Stimulated activated CD8-positive, alpha-beta memory T cell treated with anti-CD3 and anti-CD28 coated beads, Interleukin-4, amount 100 ng/mL, for 4 hours (primary cell): Measurements from ENCODE around the gene TMEM131.
A peak's percentile ranks its signal among the peaks of the same experiment; 100 is the strongest.

ENCODE experiments used
- DNase-seq, 2 donors: peaks; one replicate each; pipeline ENCODE4 v3.0.0-alpha.2; 2020; ENCODE audit warnings: low read depth in 2 of 2, low spot score in 1 of 2

Gene TMEM131

DNA sequence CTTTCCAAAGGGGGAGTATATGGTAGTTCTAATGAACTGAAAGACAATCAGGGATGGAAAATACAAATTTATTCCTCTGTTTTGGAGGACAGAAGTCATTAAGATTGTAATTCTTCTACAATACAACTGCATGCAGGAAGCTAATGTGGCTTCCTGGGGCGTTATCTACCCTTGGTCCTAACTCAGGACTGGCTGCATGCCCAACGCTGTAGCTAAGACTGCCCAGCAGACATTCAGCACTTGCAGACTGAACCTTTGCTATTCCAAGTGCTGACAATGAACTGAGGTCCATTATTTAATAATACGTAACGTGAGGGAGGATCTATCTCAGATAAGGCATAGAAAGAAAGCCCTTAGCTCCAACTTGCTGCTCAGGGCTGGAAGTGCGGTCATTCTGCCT is 229.2 kb downstream of the TMEM131 start:
- DNase-seq, result no peak

DNA sequence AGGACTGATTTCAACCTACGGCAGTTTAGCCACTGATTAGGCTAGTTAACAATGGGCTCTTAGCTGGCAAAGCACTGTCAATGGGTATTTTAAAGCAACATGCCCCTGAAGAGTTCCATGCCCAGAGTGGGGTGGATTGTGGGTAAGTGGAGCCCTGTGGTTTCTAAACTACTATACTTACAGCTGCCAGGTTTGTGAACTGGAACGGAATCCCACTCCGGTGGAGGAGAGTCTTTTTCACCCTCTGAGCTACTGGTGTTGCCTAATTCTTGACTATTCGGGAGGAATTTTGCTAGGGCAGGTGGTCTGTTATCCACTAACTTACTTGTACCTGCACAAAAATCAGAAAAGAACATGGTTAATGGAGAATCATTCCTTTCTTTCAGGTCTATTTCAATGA is 229.8 kb downstream of the TMEM131 start:
- no peak for DNase-seq

DNA sequence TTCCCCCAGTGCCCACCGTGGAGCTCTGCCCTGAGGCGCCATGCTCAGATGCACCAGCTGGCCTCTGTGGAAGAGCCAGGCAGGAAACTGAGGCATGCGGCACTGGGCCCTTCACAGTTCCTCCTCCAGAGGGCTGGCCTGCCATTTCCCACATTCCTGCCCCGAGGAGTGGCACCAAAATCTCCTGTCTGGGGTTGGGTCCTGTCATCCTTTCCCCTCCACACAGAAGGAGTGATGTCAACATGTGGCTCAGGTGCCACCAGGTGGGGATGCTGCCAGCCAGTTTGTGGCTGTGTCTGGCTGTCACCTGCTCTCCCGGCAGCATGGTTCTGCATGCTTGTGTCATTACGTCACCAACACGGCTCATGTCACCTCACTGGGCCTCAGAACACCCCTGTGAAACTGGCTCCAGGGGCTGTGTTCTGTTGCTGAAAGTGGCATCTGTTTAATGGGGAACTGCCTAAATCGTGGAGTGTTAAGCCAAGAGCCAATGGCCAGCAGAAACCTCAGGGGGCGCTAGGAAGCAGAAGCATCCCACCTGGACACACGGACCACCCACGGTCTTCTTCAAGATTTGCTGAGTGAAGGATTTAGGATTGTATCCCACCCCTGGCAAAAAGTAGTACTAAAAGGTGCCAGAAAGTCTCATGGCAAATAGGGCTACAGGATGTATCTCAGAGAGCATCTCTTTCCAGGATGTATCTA is 231.0 kb downstream of the TMEM131 start:
- DNase-seq, result no peak

DNA sequence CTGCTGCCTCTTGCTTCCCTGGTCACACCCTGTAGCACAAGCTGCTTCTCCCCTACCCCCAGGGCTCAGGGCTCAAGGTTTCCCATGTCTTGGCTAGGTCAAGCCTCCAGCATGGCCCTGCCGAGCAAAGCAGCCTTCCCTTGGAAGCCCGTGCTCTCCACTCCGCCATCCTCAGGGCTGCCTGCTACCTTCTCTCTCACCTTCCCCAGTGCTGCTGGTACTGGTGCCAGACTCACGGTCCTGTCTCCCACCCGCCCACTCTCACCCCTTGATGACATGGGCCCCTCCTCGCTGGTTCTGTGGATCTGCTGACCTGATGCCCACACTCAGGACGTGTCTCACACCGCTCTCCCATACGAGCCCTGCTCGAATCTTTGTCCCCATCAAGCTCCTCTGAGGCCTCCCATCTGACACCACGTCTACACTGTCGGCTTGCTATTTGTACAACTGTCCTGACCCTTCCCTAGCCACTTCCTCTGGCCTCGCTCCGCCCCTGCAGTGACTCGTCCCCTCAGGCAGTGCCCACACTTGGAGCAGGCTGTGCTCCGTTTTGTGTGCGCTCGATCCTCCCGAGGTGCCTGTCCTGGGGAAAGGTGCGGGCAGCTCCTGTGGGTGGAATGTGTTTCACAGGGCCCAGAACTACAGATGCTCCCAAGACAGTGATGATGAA is 232.4 kb downstream of the TMEM131 start:
- no peak for DNase-seq

DNA sequence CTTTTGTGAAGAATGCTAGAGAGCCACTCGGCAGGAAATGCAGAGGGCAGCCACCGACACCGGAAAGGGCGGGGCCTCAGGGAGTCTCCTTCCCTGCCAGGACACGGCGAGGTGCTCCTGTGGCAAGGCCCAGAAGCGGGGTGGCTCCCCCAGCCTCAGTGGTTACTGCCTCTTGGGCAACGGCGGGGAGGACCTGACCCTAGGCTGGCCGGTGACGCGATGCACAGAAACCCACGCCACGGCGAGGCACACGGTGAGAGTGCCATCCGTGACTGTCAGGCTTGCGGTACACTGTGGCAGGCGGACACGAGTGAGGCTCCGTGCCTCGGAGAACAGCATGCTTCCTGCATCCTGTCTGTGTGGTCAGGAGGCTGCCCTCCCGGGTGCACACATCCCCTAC is 234.6 kb downstream of the TMEM131 start:
- peak in 1 of 2 donors; percentile 36 for DNase-seq

DNA sequence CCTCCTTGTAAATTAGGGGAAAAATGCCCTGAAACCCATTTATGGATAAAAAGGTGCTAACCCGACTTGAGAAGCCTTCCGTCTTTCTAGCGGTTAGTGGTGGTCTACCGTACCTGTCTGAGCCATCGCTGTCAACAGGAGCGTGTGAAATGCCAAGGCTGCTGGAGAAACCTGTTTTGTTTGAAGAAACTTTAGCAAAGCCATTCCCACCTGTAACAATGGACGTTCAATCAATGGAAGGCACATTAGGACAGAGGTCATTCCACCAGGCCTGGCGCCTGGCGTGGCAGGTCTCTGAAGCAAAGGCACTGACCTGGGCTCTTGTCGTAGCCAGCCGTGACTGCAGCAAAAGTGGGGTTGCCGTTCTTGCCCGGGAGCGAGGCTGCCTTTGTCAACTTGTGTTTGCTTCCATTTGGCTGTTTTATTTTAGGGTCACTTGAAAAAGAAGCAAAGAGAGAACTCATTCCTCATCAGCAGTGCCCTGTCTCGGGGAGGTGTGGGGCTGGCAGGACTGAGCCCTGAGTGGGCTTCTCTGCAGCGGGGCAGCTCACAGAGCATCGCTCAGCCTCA is 235.2 kb downstream of the TMEM131 start:
- DNase-seq, result no peak

DNA sequence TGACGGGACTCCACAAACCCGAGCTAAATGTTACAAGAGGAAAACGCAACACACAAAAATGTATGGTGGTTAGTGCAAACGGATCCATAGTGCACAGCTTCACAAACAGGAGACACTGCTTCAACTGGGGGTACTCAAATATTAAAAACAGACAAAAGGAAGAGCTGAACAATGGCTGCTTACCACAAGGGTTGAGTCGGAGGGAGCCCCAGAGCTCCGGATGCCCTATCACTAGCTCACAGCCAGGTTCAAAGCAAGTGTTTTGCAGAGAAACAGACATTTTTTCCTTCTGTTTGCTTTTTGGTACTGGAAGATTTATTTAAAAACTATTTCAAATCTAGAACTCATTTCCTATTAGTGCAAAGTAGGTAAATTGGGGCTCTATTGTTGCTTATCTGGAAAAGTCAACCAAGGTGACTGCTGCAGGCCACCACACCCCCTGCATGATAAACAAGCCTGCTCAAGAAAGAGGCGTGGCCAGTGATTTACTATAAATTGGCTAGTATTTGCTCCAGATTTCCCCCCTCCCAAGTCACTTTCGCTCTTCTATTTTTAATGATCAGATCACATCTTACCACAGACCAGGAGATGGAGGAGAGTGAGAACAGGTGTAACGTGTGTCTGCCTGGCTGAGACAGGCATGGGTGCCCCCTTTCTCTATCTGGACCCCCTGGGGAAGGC is 235.9 kb downstream of the TMEM131 start:
- no peak for DNase-seq

DNA sequence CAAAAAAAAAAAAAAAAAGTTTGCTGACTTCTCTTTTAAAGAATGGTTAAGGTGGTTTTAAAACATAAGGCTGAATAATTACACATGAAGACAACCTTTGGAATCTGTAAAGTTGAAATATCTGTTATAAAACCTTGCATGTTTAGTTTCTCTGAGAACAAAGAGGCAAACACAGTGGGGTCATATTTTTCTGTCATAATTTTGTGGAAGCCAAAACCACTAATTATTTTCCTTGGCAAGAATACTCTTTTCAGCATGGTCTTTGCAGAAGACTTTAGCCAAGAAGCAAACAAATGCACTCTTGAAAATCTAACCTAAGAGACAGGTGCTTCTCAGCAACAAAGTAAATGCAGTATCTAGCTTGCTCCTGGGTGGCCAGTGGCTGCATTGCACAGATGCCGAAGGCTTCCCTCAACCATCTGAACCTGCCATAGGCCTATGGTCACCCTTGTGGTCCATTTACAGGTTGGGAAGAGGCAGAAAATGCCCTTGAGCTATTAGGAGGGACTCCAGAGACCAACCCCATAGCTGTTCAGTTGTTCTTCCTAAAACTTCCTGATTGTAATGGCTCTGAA is 237.5 kb downstream of the TMEM131 start:
- DNase-seq, result no peak

DNA sequence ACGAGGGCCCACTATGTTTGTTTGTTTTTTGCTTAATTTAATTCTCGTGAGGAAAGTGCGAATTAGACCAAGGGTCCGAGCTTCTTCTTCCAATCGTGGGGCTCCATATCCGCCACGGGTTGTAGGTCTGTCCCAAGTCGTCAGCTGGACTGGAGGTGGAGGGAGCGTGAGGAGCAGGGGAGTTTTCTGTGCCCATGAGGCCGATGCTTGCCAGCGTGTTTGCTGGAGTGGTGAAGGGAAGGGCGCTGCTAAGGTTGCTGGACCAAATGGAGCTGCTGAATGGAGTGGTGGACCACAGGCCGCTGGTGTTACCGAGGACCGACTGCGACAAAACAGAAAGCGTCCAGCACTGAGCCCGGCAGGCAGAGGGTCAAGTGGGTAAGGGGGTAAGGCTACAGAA is 238.7 kb downstream of the TMEM131 start:
- DNase-seq, result no peak

DNA sequence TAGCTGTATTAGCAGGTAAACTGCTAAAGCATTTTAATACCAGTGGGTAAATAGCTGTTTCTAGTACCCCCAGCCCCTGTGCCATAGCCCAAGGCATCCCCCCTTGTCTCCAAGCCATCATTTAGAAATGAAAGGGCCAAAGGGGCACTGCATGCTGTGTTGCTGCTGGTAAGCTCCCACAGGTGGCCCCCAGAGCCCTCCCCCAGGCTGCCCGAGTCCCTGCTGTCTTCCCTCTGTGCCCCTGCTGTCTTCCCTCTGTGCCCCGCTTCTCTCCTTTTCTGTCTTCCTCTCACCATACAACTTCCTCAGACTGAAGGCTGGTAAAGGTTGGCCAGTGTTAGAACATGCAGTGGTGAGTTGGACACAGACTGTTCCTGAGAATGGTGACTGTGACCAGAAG is 240.3 kb downstream of the TMEM131 start:
- DNase-seq, result no peak

DNA sequence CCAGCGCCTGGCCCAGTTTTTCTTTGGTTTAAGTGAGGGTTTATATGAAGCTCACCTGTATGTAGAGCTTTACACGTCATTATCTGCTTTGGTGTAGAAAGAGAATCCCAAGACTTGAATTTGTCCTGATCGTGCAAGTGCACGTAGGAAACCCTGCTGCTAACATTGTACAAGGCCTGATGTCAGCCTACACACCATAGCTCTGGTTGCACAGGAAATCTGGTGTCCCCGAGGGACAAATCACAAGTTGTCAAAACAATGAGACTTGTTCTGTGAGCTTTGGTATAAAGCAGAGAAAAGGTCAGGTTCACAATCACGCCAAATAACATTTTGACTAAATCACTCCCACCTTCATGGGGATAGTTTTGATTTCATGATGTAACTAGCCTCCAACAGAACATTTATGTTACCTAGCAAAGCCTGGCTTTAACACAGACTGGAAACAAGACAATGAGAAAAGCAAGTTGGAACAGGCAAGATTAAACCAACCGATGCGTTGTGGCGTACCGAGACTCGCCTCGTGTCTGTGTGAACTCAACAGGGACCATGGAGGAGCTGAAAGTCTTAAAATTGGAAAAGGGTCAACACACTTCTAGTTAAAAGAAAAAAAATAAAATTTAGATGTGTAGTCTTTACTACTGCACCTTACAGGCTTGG is 240.9 kb downstream of the TMEM131 start:
- DNase-seq, result no peak

DNA sequence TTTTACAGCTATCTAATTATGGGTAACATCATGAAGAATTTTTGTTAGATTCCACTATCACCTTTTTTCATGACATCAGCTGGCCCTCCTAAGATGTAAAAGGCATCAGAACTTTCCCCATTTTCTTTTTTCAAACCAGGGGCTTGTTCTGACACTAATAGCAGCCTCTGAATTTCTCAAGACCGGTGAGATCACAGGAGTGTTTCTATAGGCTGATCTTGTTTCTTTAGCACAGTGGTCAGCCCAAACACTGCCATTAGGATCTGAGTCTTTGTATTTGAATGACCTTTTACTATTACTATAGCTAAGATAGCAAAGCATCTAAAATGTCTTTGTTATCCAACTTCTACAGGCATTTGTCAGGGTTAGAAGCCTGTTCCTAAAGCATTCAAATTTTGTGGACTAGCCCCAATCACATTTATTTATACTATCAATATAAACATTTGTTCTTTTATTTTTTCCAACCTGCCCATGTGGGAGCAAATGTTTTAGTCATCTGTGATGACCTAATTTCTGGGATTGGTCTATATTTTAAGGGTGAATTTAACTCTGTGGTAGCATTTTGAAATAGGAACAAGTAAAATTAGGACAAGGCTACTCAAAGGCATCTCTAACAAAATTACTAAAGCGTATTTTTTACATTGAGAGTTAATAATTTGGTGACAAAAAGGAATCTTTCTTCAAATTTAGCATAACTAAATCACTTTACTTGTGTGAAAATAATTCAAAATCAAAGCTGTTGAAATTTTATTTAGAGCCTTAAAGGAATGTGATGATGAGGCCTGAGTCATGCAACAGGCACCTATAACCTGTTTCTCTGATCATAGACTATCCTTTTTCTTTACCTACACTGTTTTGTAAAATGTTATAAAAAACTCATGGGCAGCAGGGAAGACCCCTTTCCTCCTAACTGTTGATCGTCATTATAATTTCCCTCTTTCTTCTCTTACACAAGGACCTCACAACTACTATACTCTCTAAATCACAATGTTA is 243.1 kb downstream of the TMEM131 start:
- DNase-seq, result no peak

DNA sequence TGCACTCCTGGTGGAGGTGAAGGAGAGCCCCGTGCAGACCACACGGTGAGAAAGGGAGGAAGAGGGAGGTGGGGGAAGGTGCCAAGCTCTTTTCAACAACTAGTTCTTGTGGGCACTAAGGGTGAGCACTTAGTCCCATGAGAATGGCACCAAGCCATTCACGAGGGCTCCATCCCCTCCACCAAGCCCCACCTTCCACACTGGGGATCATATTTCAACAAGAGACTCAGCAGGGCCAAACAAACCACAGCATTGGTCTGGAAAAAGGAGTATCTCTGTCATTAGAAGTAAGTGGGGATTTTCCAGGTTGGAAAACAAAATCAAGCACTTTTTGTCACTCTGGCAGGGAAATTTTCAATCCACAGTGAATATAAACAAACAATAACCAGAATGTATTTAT is 244.0 kb downstream of the TMEM131 start:
- no peak for DNase-seq

DNA sequence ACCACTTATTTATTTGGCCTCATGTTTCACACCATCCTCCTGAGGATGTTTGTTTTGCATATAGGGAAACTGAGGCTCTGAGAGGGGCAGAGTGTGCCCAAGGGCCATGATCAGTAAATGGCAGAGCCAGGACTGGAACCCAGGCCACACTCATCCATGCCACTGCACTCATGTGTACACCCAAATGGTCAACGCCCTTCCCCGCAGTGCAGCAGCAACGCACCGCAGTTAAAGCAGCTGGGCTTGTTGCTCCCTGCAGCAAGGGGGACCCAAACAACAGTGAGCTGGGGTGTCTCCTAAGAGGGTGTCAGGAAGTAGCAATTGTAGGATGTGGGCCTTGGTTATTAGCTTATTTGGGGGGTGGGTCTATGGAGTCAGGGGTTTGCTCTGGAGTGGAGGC is 245.7 kb downstream of the TMEM131 start:
- no peak for DNase-seq

DNA sequence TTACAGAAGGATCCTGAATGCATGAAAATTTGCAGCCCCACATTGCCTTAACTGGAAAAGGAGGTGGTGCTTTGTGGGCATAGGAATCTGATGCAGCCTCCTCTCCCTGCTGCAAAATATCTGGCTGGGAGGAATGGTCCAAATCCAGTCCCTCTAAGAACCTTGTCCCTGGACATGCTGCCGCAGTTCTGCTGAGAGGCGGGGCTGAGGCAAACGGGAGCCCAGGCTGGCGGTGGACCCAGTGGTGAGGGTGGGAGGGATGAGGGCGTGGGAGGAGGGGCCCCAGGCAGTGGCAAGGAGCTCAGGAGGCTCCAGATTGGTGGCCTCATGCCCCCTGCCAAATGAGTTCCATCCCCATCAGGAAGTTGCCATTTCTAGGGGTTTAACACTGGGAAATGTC is 246.2 kb downstream of the TMEM131 start:
- no peak for DNase-seq

DNA sequence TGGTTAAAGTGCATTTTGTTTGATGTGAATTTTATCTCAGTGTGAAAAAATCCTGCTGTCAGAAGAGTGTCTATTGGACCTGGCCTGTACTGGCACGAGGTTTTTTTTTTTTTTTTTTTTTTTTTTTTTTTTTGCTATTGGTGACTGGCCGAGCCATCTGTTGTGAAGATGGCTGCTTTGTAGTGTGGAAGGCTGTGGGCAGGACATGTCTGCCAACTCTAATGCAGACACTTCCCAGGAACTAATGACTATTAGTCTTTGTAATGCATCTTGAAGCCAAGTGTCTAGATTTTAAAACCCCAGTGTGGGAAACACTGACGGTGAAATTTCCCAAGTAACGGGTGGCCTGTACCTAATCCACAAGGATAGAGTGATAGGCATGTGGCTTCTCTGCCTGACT is 248.0 kb downstream of the TMEM131 start:
- DNase-seq, result no peak

DNA sequence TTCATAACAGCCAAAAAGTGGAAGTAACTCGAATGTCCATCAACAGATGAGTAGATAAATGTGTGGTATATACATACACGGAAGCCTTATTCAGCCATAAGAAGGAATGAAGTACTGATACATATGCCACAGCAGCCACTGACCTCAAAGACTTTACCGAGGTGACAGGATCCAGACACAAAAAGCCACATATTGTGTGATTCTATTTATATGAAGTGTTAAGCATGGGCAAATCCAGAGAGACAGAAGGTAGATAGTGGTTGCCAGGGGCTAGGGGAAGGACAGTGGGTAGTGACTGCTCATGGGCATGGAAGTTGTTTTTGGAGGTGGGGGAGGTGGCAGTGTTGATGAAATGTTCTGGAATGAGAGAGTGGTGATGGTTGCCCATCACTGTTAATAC is 248.5 kb downstream of the TMEM131 start:
- DNase-seq, result no peak

DNA sequence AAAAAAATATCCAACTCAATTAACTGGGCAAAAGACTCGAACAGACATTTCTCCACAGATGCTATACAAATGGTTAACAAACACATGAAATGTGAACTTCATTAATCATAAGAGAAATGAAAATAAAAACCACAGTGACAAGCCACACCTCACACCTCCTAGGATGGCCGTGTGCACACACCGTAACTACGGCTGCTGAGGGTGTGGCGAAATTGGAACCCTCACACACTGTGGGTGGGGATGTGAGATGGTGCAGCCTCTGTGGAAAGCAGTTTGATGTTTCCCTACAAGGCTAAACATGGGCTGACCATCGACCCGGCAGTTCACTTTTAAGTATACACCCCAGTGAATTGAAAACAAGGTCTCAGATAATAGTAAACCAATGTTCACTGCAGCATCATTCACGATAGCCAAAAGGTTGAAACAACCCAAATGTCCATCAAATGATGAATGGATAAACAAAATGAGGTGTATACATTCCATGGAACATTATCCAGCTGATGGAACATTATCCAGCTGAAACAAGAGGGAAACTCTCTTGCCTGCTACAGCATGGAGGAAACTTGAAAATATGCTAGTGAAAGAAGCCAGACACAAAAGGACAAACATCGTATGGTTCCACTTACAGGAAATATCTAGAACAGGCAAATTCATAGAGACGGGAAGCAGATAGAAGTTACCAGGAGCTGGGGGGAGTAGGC is 250.1 kb downstream of the TMEM131 start:
- no peak for DNase-seq

DNA sequence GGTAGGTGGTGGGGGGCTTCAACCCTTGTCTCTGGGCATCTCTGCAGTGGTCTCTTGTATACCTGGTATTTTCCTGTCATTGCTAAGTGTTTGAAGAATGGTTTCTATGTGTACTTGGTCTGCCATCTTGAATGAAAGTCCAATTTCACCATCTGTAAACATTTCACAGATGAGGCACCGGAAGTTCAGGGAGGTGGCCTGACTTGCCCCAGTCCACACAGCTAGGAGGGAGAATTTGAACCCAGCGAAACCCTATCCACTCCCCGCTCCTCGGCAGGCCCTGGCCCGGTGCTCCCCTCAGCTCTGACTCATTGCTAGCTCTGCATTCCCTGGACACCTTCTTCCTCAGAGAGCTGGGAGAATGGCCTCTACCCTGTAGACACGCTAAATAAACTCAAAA is 251.8 kb downstream of the TMEM131 start:
- no peak for DNase-seq
